Neural cell (in vitro differentiated cells): Measurements from ENCODE around the gene AGBL1. TPM values are rescaled to one million over a fixed set of nuclear protein-coding genes. Genes with fewer than 3 reads are reported as not detected.

Experiments used
- H2AFZ ChIP-seq: fragments of 200-600, 300-800 bp; sonication (generic), shearing (Covaris generic); 2 replicates; pipeline ENCODE4 v1.6.0; 2014; ENCODE audit warnings: low read depth, mild to moderate bottlenecking, antibody characterized with exemption, low read length, moderate library complexity
- H3F3A ChIP-seq: fragments of 200-600 bp; shearing (Covaris generic); 2 replicates; pipeline ENCODE4 v1.6.1; 2016; ENCODE audit warnings: mild to moderate bottlenecking, moderate library complexity, mixed read lengths, antibody characterized with exemption, low read length; ENCODE audit not compliant: insufficient read depth, poor library complexity, severe bottlenecking
- H3K27ac ChIP-seq: fragments of 200-600, 300-800 bp; sonication (generic), shearing (Covaris generic); 2 replicates; pipeline ENCODE4 v1.5.1; 2014; ENCODE audit warnings: mild to moderate bottlenecking, low read length, moderate library complexity
- H3K27me3 ChIP-seq: fragments of 300-800, 200-600 bp; sonication (generic), shearing (Covaris generic); 2 replicates; pipeline ENCODE4 v1.6.0; 2014; ENCODE audit warnings: mild to moderate bottlenecking, low read depth, low read length, moderate library complexity; ENCODE audit not compliant: insufficient read depth
- H3K36me3 ChIP-seq: fragments of 300-800, 200-600 bp; sonication (generic), shearing (Covaris generic); 2 replicates; pipeline ENCODE4 v1.5.1; 2014; ENCODE audit warnings: mild to moderate bottlenecking, antibody characterized with exemption, low read length, moderate library complexity; ENCODE audit not compliant: insufficient read depth
- H3K4me2 ChIP-seq: fragments of 300-800, 200-600 bp; sonication (generic), shearing (Covaris generic); 2 replicates; pipeline ENCODE4 v1.6.0; 2014; ENCODE audit warnings: mild to moderate bottlenecking, low read length
- H3K4me3 ChIP-seq: fragments of 300-800, 200-600 bp; sonication (generic), shearing (Covaris generic); 2 replicates; pipeline ENCODE4 v1.5.1; 2014; ENCODE audit warnings: mild to moderate bottlenecking, low read length, moderate library complexity
- H3K79me2 ChIP-seq: fragments of 200-600 bp; shearing (Covaris generic); replicated peaks from 2 replicates; pipeline ENCODE4 v1.6.0; 2014; ENCODE audit warnings: mild to moderate bottlenecking, low read length, moderate library complexity; ENCODE audit not compliant: insufficient read depth
- H3K9ac ChIP-seq: fragments of 300-800, 200-600 bp; sonication (generic), shearing (Covaris generic); 2 replicates; pipeline ENCODE4 v1.6.1; 2016; ENCODE audit warnings: mild to moderate bottlenecking, low read length, mixed read lengths
- H3K9me2 ChIP-seq: fragments of 200-600 bp; shearing (Covaris generic); 2 replicates; pipeline ENCODE4 v1.6.1; 2016; ENCODE audit warnings: mild to moderate bottlenecking, low read length, mixed read lengths; ENCODE audit not compliant: insufficient read depth
- H3K9me3 ChIP-seq: fragments of 200-600, 300-800 bp; sonication (generic), shearing (Covaris generic); 2 replicates; pipeline ENCODE4 v1.6.1; 2016; ENCODE audit warnings: mild to moderate bottlenecking, mixed run types, low read length, moderate library complexity, mixed read lengths
- H4K20me1 ChIP-seq: fragments of 200-600 bp; shearing (Covaris generic); 2 replicates; pipeline ENCODE4 v1.6.1; 2016; ENCODE audit warnings: mild to moderate bottlenecking, mixed run types; ENCODE audit not compliant: insufficient read depth
- CTCF ChIP-seq: fragments of 450-650 bp; IDR thresholded peaks from 2 replicates; pipeline ENCODE4 v1.5.1; 2014; ENCODE audit warnings: antibody characterized with exemption, mild to moderate bottlenecking, moderate library complexity; ENCODE audit not compliant: poor library complexity, severe bottlenecking
- EP300 ChIP-seq: fragments of 450-650 bp; conservative IDR thresholded peaks from 2 replicates; pipeline ENCODE4 v1.6.1; 2014; ENCODE audit warnings: antibody characterized with exemption, mild to moderate bottlenecking, moderate library complexity; ENCODE audit not compliant: poor library complexity, severe bottlenecking
- EZH2 ChIP-seq: fragments of 200-600, 300-800 bp; shearing (Covaris generic), sonication (generic); IDR thresholded peaks from 2 replicates; pipeline ENCODE4 v1.6.1; 2014; ENCODE audit warnings: antibody characterized with exemption, low read length, borderline replicate concordance, mild to moderate bottlenecking; ENCODE audit not compliant: insufficient read depth, poor library complexity, severe bottlenecking
- MXI1 ChIP-seq: fragments of 450-650 bp; conservative IDR thresholded peaks from 2 replicates; pipeline ENCODE4 v1.6.1; 2014; ENCODE audit warnings: antibody characterized with exemption, mild to moderate bottlenecking; ENCODE audit not compliant: poor library complexity, severe bottlenecking
- POLR2AphosphoS5 ChIP-seq: IDR thresholded peaks from 2 replicates; pipeline ENCODE4 v1.6.1; 2012
- RAD21 ChIP-seq: fragments of 450-650 bp; conservative IDR thresholded peaks from 2 replicates; pipeline ENCODE4 v1.6.1; 2014; ENCODE audit warnings: antibody characterized with exemption, mild to moderate bottlenecking, moderate library complexity
- REST ChIP-seq: IDR thresholded peaks from 2 replicates; pipeline ENCODE4 v1.6.1; 2012; ENCODE audit warnings: borderline replicate concordance
- SMC3 ChIP-seq: fragments of 450-650 bp; conservative IDR thresholded peaks from 2 replicates; pipeline ENCODE4 v1.6.1; 2014; ENCODE audit warnings: antibody characterized with exemption, mild to moderate bottlenecking, moderate library complexity; ENCODE audit not compliant: poor library complexity
- TAF1 ChIP-seq: IDR thresholded peaks from 2 replicates; pipeline ENCODE4 v1.6.1; 2012; ENCODE audit warnings: low read depth
- polyA plus RNA-seq: library from polyadenylated mRNA; depleted of rRNA; stranded (reverse); fragments of >200 nt; gene quantifications from 2 replicates; pipeline ENCODE4 v1.2.3, GENCODE V29; 2014

AGBL1 gene
- polyA plus RNA-seq, 1 donor from 2014 or later, result 0.12 TPM

- H3K79me2 ChIP-seq, result no peaks in the 10 kb centered on the region
- H3F3A ChIP-seq, result no peaks in the 10 kb centered on the region
- no peak overlapping the region for H3K4me2 ChIP-seq
- H3K4me3 ChIP-seq, result no peak overlapping the region
- H3K9ac ChIP-seq, result no peak overlapping the region
- H3K36me3 ChIP-seq, result no peaks in the 10 kb centered on the region
- H3K27me3 ChIP-seq, result no peaks in the 10 kb centered on the region
- TF ChIP-seq POLR2AphosphoS5 (no peak), CTCF (no peak)
- H3K9me2 ChIP-seq, result no peaks in the 10 kb centered on the region
- H3K27ac ChIP-seq, result no peak overlapping the region
- H3K9me3 ChIP-seq, result no peaks in the 10 kb centered on the region
- H4K20me1 ChIP-seq, result no peaks in the 10 kb centered on the region
- H2AFZ ChIP-seq, result no peak overlapping the region
Measured at GRCh38 chr15:86610038-86610437, 530.4 kb downstream of the AGBL1 start.

GRCh38 chr15:86611417-86612040 lies 531.9 kb downstream of the AGBL1 start:
- Histone ChIP-seq H2AFZ (no peak overlapping the region), H3K36me3 (no peaks in the 10 kb centered on the region), H3K9me3 (no peaks in the 10 kb centered on the region), H3K27me3 (no peaks in the 10 kb centered on the region), H3K9me2 (no peaks in the 10 kb centered on the region), H4K20me1 (no peaks in the 10 kb centered on the region), H3F3A (no peaks in the 10 kb centered on the region), H3K9ac (no peak overlapping the region), H3K4me2 (no peak overlapping the region), H3K79me2 (no peaks in the 10 kb centered on the region), H3K4me3 (no peak overlapping the region), H3K27ac (no peak overlapping the region)
- no peak for TF ChIP-seq CTCF
- no peak for TF ChIP-seq EP300
- no peak for TF ChIP-seq POLR2AphosphoS5
- no peak for TF ChIP-seq SMC3
- no peak for TF ChIP-seq EZH2
- no peak for TF ChIP-seq RAD21
- no peak for TF ChIP-seq TAF1
- TF ChIP-seq MXI1, result no peak
- TF ChIP-seq REST, result no peak
